Neutrophil (primary cell): ENCODE data around the gene UBA3.

Source experiments
- H3K27ac ChIP-seq: fragments of 200-600 bp; sonication (generic); 2 replicates; pipeline ENCODE4 v1.5.1; 2016; ENCODE audit warnings: mild to moderate bottlenecking, moderate library complexity
- H3K27me3 ChIP-seq: fragments of 200-600 bp; sonication (generic); 2 replicates; pipeline ENCODE4 v1.6.0; 2016; ENCODE audit warnings: mild to moderate bottlenecking
- H3K36me3 ChIP-seq: fragments of 200-600 bp; sonication (generic); 2 replicates; pipeline ENCODE4 v1.5.1; 2017
- H3K4me1 ChIP-seq, 2 experiments: fragments of 200-600 bp in 1 of 2; sonication (generic) in 1 of 2; 1 replicate in 1 of 2; 2 replicates in 1 of 2; pipeline versions ENCODE4 v1.5.1 to v1.6.1; 2013 to 2016; ENCODE audit warnings: low read depth in 1 of 2, low read length in 1 of 2, mild to moderate bottlenecking in 1 of 2, moderate library complexity in 1 of 2; ENCODE audit not compliant: control insufficient read depth in 1 of 2, insufficient read depth in 1 of 2
- H3K4me3 ChIP-seq, 2 experiments: fragments of 200-600 bp in 1 of 2; sonication (generic) in 1 of 2; 1 replicate in 1 of 2; 2 replicates in 1 of 2; pipeline ENCODE4 v1.5.1; 2013 to 2016; ENCODE audit warnings: low read depth in 1 of 2, low read length in 1 of 2, mild to moderate bottlenecking in 1 of 2, moderate library complexity in 1 of 2
- H3K9me3 ChIP-seq: fragments of 200-600 bp; sonication (generic); 2 replicates; pipeline ENCODE4 v1.5.1; 2016
- CTCF ChIP-seq: fragments of 200-600 bp; sonication (generic); IDR thresholded peaks from 2 replicates; pipeline ENCODE4 v1.5.1; 2016; ENCODE audit warnings: antibody characterized with exemption

UBA3 gene

GRCh38 chr3:69110941-69111546 is 30.9 kb upstream of the UBA3 start:
- no peak for TF ChIP-seq CTCF
- H3K9me3 ChIP-seq, result no peaks in the 10 kb centered on the region
- H3K4me3 ChIP-seq, result no peak overlapping the region
- no peaks in the 10 kb centered on the region for H3K27me3 ChIP-seq
- H3K27ac ChIP-seq, result no peak overlapping the region
- H3K36me3 ChIP-seq, result peaks cover 1% of the 10 kb centered on the region
- H3K4me1 ChIP-seq, result no peaks in the 10 kb centered on the region

- Histone ChIP-seq H3K27ac (no peak overlapping the region), H3K27me3 (no peaks in the 10 kb centered on the region), H3K36me3 (peaks cover 24% of the 10 kb centered on the region), H3K4me1 (no peaks in the 10 kb centered on the region), H3K9me3 (no peaks in the 10 kb centered on the region), H3K4me3 (no peak overlapping the region)
- TF ChIP-seq CTCF, result no peak
These were observed 28.6 kb upstream of the UBA3 start for GRCh38 chr3:69108811-69109210.

- Histone ChIP-seq H3K27ac (no peak overlapping the region), H3K36me3 (peaks cover 33% of the 10 kb centered on the region), H3K27me3 (no peaks in the 10 kb centered on the region), H3K4me3 (no peak overlapping the region), H3K9me3 (no peaks in the 10 kb centered on the region), H3K4me1 (no peaks in the 10 kb centered on the region)
- TF ChIP-seq CTCF, result no peak
These were observed 27.7 kb upstream of the UBA3 start for GRCh38 chr3:69107841-69108240.

- H3K27ac ChIP-seq, result peak overlapping the region; percentile 8
These were observed 25.2 kb upstream of the UBA3 start for GRCh38 chr3:69105320-69105719.

GRCh38 chr3:69104586-69104985 is 24.4 kb upstream of the UBA3 start:
- H3K4me3 ChIP-seq, result no peak overlapping the region
- H3K9me3 ChIP-seq, result no peaks in the 10 kb centered on the region
- no peak for TF ChIP-seq CTCF
- no peaks in the 10 kb centered on the region for H3K4me1 ChIP-seq
- no peaks in the 10 kb centered on the region for H3K27me3 ChIP-seq
- no peak overlapping the region for H3K27ac ChIP-seq
- peaks cover 46% of the 10 kb centered on the region for H3K36me3 ChIP-seq

More at GRCh38 chr3:69105320-69105719, 25.2 kb upstream of the UBA3 start:
- Histone ChIP-seq H3K4me3 (no peak overlapping the region), H3K9me3 (no peaks in the 10 kb centered on the region), H3K36me3 (peaks cover 46% of the 10 kb centered on the region), H3K27me3 (no peaks in the 10 kb centered on the region), H3K4me1 (no peaks in the 10 kb centered on the region)
- no peak for TF ChIP-seq CTCF

- no peaks in the 10 kb centered on the region for H3K9me3 ChIP-seq
- no peaks in the 10 kb centered on the region for H3K4me1 ChIP-seq
- H3K4me3 ChIP-seq, result no peak overlapping the region
- H3K27ac ChIP-seq, result no peak overlapping the region
- peaks cover 49% of the 10 kb centered on the region for H3K36me3 ChIP-seq
- no peak for TF ChIP-seq CTCF
- no peaks in the 10 kb centered on the region for H3K27me3 ChIP-seq
These were observed 23.0 kb upstream of the UBA3 start for GRCh38 chr3:69103123-69103522.
